HPDE6-E6E7 (cell line): ENCODE data around the gene ZSWIM9.
A peak's percentile ranks its signal among the peaks of the same experiment; 100 is the strongest.

Experiments
- DNase-seq: peaks from one replicate; pipeline ENCODE4 v3.0.0; 2011; ENCODE audit warnings: missing footprints; ENCODE audit errors: extremely low spot score

Gene ZSWIM9

GRCh38 chr19:48174445-48175030 is 4.1 kb downstream of the ZSWIM9 start:
- no peak for DNase-seq

- DNase-seq = no peak
Measured at GRCh38 chr19:48175578-48175977, 5.1 kb downstream of the ZSWIM9 start.

GRCh38 chr19:48176226-48176625 is 5.7 kb downstream of the ZSWIM9 start:
- no peak for DNase-seq

- no peak for DNase-seq
Measured at GRCh38 chr19:48181505-48181904, 11.0 kb downstream of the ZSWIM9 start.

- no peak for DNase-seq
Measured at GRCh38 chr19:48182434-48182833, 12.0 kb downstream of the ZSWIM9 start.

GRCh38 chr19:48183356-48183755 is 12.9 kb downstream of the ZSWIM9 start:
- no peak for DNase-seq

GRCh38 chr19:48186015-48186414 is 15.5 kb downstream of the ZSWIM9 start:
- DNase-seq = no peak

GRCh38 chr19:48186541-48186991 is 16.1 kb downstream of the ZSWIM9 start:
- DNase-seq = no peak

- peak; percentile 95 for DNase-seq
Measured at GRCh38 chr19:48190288-48190884, 19.9 kb downstream of the ZSWIM9 start.

GRCh38 chr19:48190885-48191284 is 20.4 kb downstream of the ZSWIM9 start:
- no peak for DNase-seq

GRCh38 chr19:48192750-48193149 is 22.3 kb downstream of the ZSWIM9 start:
- no peak for DNase-seq

GRCh38 chr19:48194041-48194843 is 23.8 kb downstream of the ZSWIM9 start:
- DNase-seq = no peak

- DNase-seq = no peak
Measured at GRCh38 chr19:48194844-48195830, 24.7 kb downstream of the ZSWIM9 start.

GRCh38 chr19:48196321-48196763 is 25.9 kb downstream of the ZSWIM9 start:
- no peak for DNase-seq

- no peak for DNase-seq
Measured at GRCh38 chr19:48196933-48197665, 26.6 kb downstream of the ZSWIM9 start.

- no peak for DNase-seq
Measured at GRCh38 chr19:48203222-48203793, 32.8 kb downstream of the ZSWIM9 start.

GRCh38 chr19:48203794-48204628 is 33.5 kb downstream of the ZSWIM9 start:
- peak; percentile 98 for DNase-seq

- no peak for DNase-seq
Measured at GRCh38 chr19:48206397-48207093, 36.1 kb downstream of the ZSWIM9 start.

GRCh38 chr19:48210005-48210404 is 39.5 kb downstream of the ZSWIM9 start:
- no peak for DNase-seq
